HCT116 (cell line): ENCODE results near the gene AKAP14. TPM values are rescaled to one million over a fixed set of nuclear protein-coding genes. Genes with fewer than 3 reads are reported as not detected.

Experiments
- ATAC-seq: fragments of 200-7000 bp; cut with Tn5 transposase; 2 replicates; pipeline ENCODE4 v1.9.1; 2020; ENCODE audit warnings: mild to moderate bottlenecking, moderate library complexity
- BruUV-seq: library from RNA; stranded (reverse); fragments of 400-500 nt; replicated peaks from 2 replicates; lab custom pipeline; 2021; lab: Mats Ljungman, UMichigan
- CTCF ChIA-PET: fragments of 300-600 bp; sonication (Branson Sonifier 250); formaldehyde crosslinking; loops from one replicate; lab custom pipeline; 2021; ENCODE audit warnings: antibody characterized with exemption; lab: Charles Lee
- POLR2A ChIA-PET: fragments of 300-600, 350-600 bp; sonication (Branson Sonifier 250); formaldehyde crosslinking; loops from one replicate; lab custom pipeline; 2021; ENCODE audit warnings: antibody characterized with exemption; lab: Charles Lee
- RAD21 ChIA-PET, 2 experiments: fragments of 300-600 bp; sonication (Branson Sonifier 250); formaldehyde crosslinking; loops; one replicate each; lab custom pipeline; 2023; ENCODE audit warnings: low total read pairs in 2 of 2; ENCODE audit not compliant: uncharacterized antibody in 2 of 2, unreplicated experiment in 2 of 2, low non-redundant PET in 1 of 2; lab: Charles Lee
- DNase-seq: peaks from one replicate; pipeline ENCODE4 v3.0.0-alpha.2; 2010; ENCODE audit warnings: low read depth, low spot score
- H2AFZ ChIP-seq: fragments of 200-600 bp; shearing (Covaris generic), sonication (generic); 2 replicates; pipeline ENCODE4 v1.6.1; 2017; ENCODE audit warnings: low read depth, mixed run types, mixed read lengths, antibody characterized with exemption, low read length; ENCODE audit not compliant: poor library complexity, severe bottlenecking
- H3K27ac ChIP-seq: 2 replicates; pipeline ENCODE4 v1.5.1; 2012; ENCODE audit warnings: low read depth, low read length
- H3K27me3 ChIP-seq: fragments of 200-600 bp; sonication (generic); 2 replicates; pipeline ENCODE4 v1.6.1; 2016; ENCODE audit warnings: mixed run types, low read length, mixed read lengths; ENCODE audit not compliant: insufficient read depth
- H3K36me3 ChIP-seq, 2 experiments: fragments of 200-500 bp in 1 of 2; fragments of 200-600 bp in 1 of 2; sonication (Bioruptor generic) in 1 of 2; sonication (generic) in 1 of 2; 2 replicates each; pipeline versions ENCODE4 v1.5.1 to v1.6.1; 2014 to 2016; ENCODE audit warnings: low read length in 2 of 2, inconsistent platforms in 1 of 2, mixed read lengths in 1 of 2, mixed run types in 1 of 2; ENCODE audit not compliant: insufficient read depth in 2 of 2, control insufficient read depth in 1 of 2
- H3K4me1 ChIP-seq, 2 experiments: fragments of 200-600 bp in 1 of 2; sonication (generic) in 1 of 2; 2 replicates each; pipeline versions ENCODE4 v1.5.1 to v1.6.1; 2012 to 2017; ENCODE audit warnings: low read length in 2 of 2, inconsistent platforms in 1 of 2, mild to moderate bottlenecking in 1 of 2, mixed read lengths in 1 of 2, mixed run types in 1 of 2, moderate library complexity in 1 of 2; ENCODE audit not compliant: insufficient read depth in 2 of 2, control insufficient read depth in 1 of 2
- H3K4me2 ChIP-seq: fragments of 200-600 bp; sonication (generic); 2 replicates; pipeline ENCODE4 v1.6.1; 2017; ENCODE audit warnings: mixed run types, low read length, mixed read lengths
- H3K4me3 ChIP-seq, 2 experiments: fragments of 200-600 bp in 1 of 2; sonication (generic) in 1 of 2; replicated peaks in 1 of 2; 2 replicates each; pipeline ENCODE4 v1.5.1; 2011 to 2016; ENCODE audit warnings: low read length in 2 of 2, control low read depth in 1 of 2, low read depth in 1 of 2, mild to moderate bottlenecking in 1 of 2, mixed read lengths in 1 of 2, mixed run types in 1 of 2
- H3K79me2 ChIP-seq: fragments of 200-600 bp; sonication (generic); 2 replicates; pipeline ENCODE4 v1.6.1; 2017; ENCODE audit warnings: mild to moderate bottlenecking, mixed run types, low read length, moderate library complexity, mixed read lengths; ENCODE audit not compliant: insufficient read depth
- H3K9ac ChIP-seq: fragments of 200-600 bp; sonication (generic); 2 replicates; pipeline ENCODE4 v1.6.1; 2016; ENCODE audit warnings: low read length, mixed read lengths
- H3K9me2 ChIP-seq: fragments of 200-600 bp; sonication (generic), shearing (Covaris generic); 2 replicates; pipeline ENCODE4 v1.6.1; 2017; ENCODE audit warnings: mixed run types, mild to moderate bottlenecking, moderate library complexity; ENCODE audit not compliant: insufficient read depth
- H3K9me3 ChIP-seq, 2 experiments: fragments of 200-500 bp in 1 of 2; fragments of 200-600 bp in 1 of 2; sonication (Bioruptor generic) in 1 of 2; sonication (generic) in 1 of 2; 2 replicates each; pipeline ENCODE4 v1.6.1; 2014 to 2017; ENCODE audit warnings: low read length in 2 of 2, mixed read lengths in 2 of 2, inconsistent platforms in 1 of 2, low read depth in 1 of 2, mild to moderate bottlenecking in 1 of 2, mixed run types in 1 of 2, moderate library complexity in 1 of 2; ENCODE audit not compliant: control insufficient read depth in 1 of 2, insufficient read depth in 1 of 2
- H4K20me1 ChIP-seq: fragments of 200-600 bp; sonication (generic), shearing (Covaris generic); 2 replicates; pipeline ENCODE4 v1.6.1; 2017; ENCODE audit warnings: mixed run types, mild to moderate bottlenecking, moderate library complexity; ENCODE audit not compliant: insufficient read depth
- ELF1 ChIP-seq: IDR thresholded peaks from 2 replicates; pipeline ENCODE4 v1.6.1; 2012; ENCODE audit warnings: low read depth, borderline replicate concordance
- FOSL1 ChIP-seq: IDR thresholded peaks from 2 replicates; pipeline ENCODE4 v1.6.1; 2012; ENCODE audit warnings: low read depth
- intact Hi-C: fragments of 100-400 bp; cut with micrococcal nuclease; formaldehyde crosslinking; loops from 2 replicates; pipeline ENCODE4 v1.10.0; 2022
- total RNA-seq: library from RNA; stranded (reverse); gene quantifications from one replicate; pipeline ENCODE4 v1.2.1, GENCODE V29; 2021; ENCODE audit not compliant: unreplicated experiment
- TF ChIP-seq, protein P1 (sequence below): IDR thresholded peaks from 2 replicates; pipeline ENCODE4 v1.6.1; 2012; ENCODE audit warnings: low read depth

The AKAP14 gene
- total RNA-seq, 1 experiment from 2014 or later, result not detected

DNA sequence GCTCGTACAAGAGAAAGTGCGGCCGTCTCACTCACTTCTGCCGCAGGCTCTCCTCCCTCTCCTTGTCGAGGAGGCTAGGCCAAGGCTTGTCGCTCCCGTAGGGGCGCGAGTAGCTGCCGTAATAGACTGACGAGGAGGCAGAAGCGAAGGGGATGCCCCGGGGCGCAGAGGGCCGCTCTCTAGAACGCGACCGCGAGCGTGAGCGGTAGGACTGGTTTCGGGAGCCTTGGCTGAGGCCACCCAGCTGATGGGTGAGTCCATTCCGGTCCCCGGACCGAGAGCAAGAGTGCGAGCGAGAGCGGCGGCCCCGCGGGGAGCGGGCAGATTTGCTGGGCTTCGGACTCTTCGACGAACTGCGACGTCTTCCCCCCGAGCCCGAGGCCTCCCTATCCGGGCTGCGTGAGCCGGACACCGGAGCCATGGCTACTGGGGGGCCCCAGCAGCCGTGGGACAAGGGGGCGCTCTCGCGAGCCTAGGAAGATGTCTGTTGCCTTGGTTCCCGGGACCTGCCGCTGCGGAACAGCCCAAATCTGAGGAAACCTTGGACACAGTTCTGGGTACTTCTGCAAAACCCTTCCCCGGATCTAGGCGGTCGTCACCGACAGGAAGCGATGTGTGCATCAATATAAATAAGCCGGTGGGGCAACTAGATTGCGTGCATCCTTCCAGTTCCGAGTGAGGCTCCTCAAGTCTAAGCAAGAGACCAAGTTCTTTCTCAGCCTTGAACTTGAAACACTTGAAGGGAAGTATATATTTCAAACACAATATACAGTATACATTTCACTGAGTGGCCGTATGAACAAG, 47.7 kb downstream of the AKAP14 start, which contains the start of gene NKAP (continued):
- TF ChIP-seq, protein P1, sequence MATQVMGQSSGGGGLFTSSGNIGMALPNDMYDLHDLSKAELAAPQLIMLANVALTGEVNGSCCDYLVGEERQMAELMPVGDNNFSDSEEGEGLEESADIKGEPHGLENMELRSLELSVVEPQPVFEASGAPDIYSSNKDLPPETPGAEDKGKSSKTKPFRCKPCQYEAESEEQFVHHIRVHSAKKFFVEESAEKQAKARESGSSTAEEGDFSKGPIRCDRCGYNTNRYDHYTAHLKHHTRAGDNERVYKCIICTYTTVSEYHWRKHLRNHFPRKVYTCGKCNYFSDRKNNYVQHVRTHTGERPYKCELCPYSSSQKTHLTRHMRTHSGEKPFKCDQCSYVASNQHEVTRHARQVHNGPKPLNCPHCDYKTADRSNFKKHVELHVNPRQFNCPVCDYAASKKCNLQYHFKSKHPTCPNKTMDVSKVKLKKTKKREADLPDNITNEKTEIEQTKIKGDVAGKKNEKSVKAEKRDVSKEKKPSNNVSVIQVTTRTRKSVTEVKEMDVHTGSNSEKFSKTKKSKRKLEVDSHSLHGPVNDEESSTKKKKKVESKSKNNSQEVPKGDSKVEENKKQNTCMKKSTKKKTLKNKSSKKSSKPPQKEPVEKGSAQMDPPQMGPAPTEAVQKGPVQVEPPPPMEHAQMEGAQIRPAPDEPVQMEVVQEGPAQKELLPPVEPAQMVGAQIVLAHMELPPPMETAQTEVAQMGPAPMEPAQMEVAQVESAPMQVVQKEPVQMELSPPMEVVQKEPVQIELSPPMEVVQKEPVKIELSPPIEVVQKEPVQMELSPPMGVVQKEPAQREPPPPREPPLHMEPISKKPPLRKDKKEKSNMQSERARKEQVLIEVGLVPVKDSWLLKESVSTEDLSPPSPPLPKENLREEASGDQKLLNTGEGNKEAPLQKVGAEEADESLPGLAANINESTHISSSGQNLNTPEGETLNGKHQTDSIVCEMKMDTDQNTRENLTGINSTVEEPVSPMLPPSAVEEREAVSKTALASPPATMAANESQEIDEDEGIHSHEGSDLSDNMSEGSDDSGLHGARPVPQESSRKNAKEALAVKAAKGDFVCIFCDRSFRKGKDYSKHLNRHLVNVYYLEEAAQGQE, result no peak
- no peak for TF ChIP-seq FOSL1

DNA sequence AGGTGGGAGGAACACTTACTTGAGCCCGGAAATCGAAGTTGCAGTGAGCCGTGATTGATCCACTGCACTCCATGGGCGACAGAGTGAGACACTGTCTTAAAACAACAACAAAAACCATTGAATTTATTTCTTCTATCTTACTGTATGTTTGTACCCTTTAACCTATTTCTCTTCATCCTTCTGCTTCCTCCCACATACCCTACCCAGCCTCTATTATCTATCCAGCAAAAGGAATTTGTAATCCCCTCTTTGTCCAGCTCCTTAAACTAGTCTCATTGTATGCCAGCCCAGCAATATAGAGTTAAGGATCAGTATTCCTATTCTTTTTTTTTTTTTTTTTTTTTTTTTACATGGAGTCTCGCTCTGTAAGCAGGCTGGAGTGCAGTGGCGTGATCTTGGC, 49.8 kb downstream of the AKAP14 start:
- Histone ChIP-seq H3K9me3 (no peaks in the 10 kb centered on the region), H3K4me2 (no peak overlapping the region), H3K4me3 (no peak overlapping the region), H3K79me2 (peaks cover 17% of the 10 kb centered on the region), H3K9me2 (no peaks in the 10 kb centered on the region), H3K27me3 (no peaks in the 10 kb centered on the region), H3K4me1 (peaks cover 3 to 10% of the 10 kb centered on the region in 2 experiments; a peak in 1 of 4 replicates), H2AFZ (no peak overlapping the region), H3K36me3 (no peaks in the 10 kb centered on the region), H3K27ac (no peak overlapping the region), H3K9ac (no peak overlapping the region), H4K20me1 (no peaks in the 10 kb centered on the region)
- no TSS peak for BruUV-seq
- ChIA-PET POLR2A (no interaction called here), RAD21 (no interaction called here), CTCF (no interaction called here)
- intact Hi-C loops, result no loop called here
- no peak for TF ChIP-seq ELF1
- no peak for ATAC-seq
- no peak for DNase-seq
